ENCODE data around the gene PBOV1.

GRCh38 chr6:138230221-138230620, 11.9 kb upstream of the PBOV1 start:
- no peak for TF ChIP-seq POLR2A (IDR thresholded peaks at IDR 0.05; ENCODE audit: low read length)
- no peak for TF ChIP-seq ATOH8 (CRISPR knock-in tag; IDR thresholded peaks at IDR 0.05; ENCODE audit: low read depth)
- no peak for TF ChIP-seq RFX5 (IDR thresholded peaks at IDR 0.05)
- no peak for TF ChIP-seq CTCF (IDR thresholded peaks at IDR 0.05)
- no peak for TF ChIP-seq ZC3H11A (IDR thresholded peaks at IDR 0.05)
- TF ChIP-seq MAZ (IDR thresholded peaks at IDR 0.05; ENCODE audit: borderline replicate concordance, low read depth, low read length): no peak
- no peak for TF ChIP-seq USF2 (IDR thresholded peaks at IDR 0.05)
- TF ChIP-seq REST (IDR thresholded peaks at IDR 0.05): no peak
- TF ChIP-seq PBX3 (IDR thresholded peaks at IDR 0.05): no peak
- TF ChIP-seq ZNF302 (CRISPR knock-in tag; IDR thresholded peaks at IDR 0.05): no peak
- TF ChIP-seq RAD21 (conservative IDR thresholded peaks at IDR 0.05 in 1 of 2, IDR thresholded peaks at IDR 0.05 in 1 of 2): no peak

Measured in A549 (cell line).